GM21447 (cell line): Measurements from ENCODE around the gene CDKL2.
"Not testable (repeated sequence)": the region's sequence is repeated elsewhere in the genome, so short reads cannot be mapped to it uniquely, and the experiment has no call there.

Experiments used
- ATAC-seq: cut with Tn5 transposase; IDR thresholded peaks from one replicate; pipeline ENCODE4 v1.9.1; 2021; ENCODE audit not compliant: unreplicated experiment

Gene CDKL2

GRCh38 chr4:75630174-75630936, at the start of gene CDKL2:
Gene CDKL2, minus strand, starts transcription at chr4:75630528. Its CDS starts 4,540 bp downstream, at chr4:75625988.
- peak; percentile 99 for ATAC-seq

GRCh38 chr4:75678965-75679364, 48.6 kb upstream of the CDKL2 start:
- no peak for ATAC-seq

GRCh38 chr4:75678473-75678872, 48.1 kb upstream of the CDKL2 start:
- no peak for ATAC-seq

- ATAC-seq, result no peak
Measured at GRCh38 chr4:75675004-75675531, 44.7 kb upstream of the CDKL2 start.

- no peak for ATAC-seq
Measured at GRCh38 chr4:75673959-75674328, 43.6 kb upstream of the CDKL2 start.

- ATAC-seq, result peak; percentile 91
Measured at GRCh38 chr4:75673027-75673958, 43.0 kb upstream of the CDKL2 start, which contains the start of gene G3BP2. Gene G3BP2, minus strand, starts transcription at chr4:75673411. Its CDS starts 11,386 bp downstream, at chr4:75662025.

GRCh38 chr4:75672461-75673026, 42.2 kb upstream of the CDKL2 start:
- peak; percentile 25 for ATAC-seq

GRCh38 chr4:75671802-75672421, 41.6 kb upstream of the CDKL2 start:
- no peak for ATAC-seq

- no peak for ATAC-seq
Measured at GRCh38 chr4:75668596-75668995, 38.3 kb upstream of the CDKL2 start.

GRCh38 chr4:75667636-75668035, 37.3 kb upstream of the CDKL2 start:
- not testable (repeated sequence) for ATAC-seq

GRCh38 chr4:75666299-75666698, 36.0 kb upstream of the CDKL2 start:
- no peak for ATAC-seq

- ATAC-seq, result not testable (repeated sequence)
Measured at GRCh38 chr4:75664604-75665003, 34.3 kb upstream of the CDKL2 start.

GRCh38 chr4:75662626-75663025, 32.3 kb upstream of the CDKL2 start:
- no peak for ATAC-seq

- no peak for ATAC-seq
Measured at GRCh38 chr4:75660491-75660890, 30.2 kb upstream of the CDKL2 start.

- no peak for ATAC-seq
Measured at GRCh38 chr4:75659512-75660031, 29.2 kb upstream of the CDKL2 start.

- ATAC-seq, result no peak
Measured at GRCh38 chr4:75658876-75659275, 28.5 kb upstream of the CDKL2 start.

GRCh38 chr4:75655562-75655961, 25.2 kb upstream of the CDKL2 start:
- no peak for ATAC-seq

- ATAC-seq, result no peak
Measured at GRCh38 chr4:75654905-75655304, 24.6 kb upstream of the CDKL2 start.

- no peak for ATAC-seq
Measured at GRCh38 chr4:75653845-75654503, 23.6 kb upstream of the CDKL2 start.

GRCh38 chr4:75644095-75644494, 13.8 kb upstream of the CDKL2 start:
- no peak for ATAC-seq
